ENCODE measurements around the gene LYPLAL1. TPM values are rescaled to one million over a fixed set of nuclear protein-coding genes. Genes with fewer than 3 reads are reported as not detected.
A peak's percentile ranks its signal among the peaks of the same experiment; 100 is the strongest.

LYPLAL1 gene
- total RNA-seq, 2 donors from 2014 or later: 22.4 to 32.9 TPM

DNA sequence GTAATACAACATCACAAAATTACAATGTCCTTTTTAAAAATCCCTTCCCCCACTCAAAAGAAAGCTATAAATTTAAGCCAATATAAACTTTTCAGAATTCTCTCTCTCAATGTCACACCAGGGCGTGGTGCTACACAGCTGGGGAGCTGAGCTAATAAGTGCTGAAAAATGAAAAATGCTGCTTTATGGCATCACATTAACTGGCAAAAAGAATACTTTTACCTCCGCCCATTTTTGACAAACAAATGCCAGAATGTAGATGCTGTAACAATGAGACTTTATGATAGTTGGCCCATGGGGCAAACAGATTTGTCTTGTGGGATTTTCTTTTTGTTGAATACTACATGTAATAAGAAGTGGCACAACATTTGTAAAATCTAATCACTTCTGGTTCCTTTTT, 12.7 kb upstream of the LYPLAL1 start:
- WGBS, 2 donors: 61 to 73% methylated on average over 2 of the region's 2 CpGs
- TF ChIP-seq POLR2A (IDR thresholded peaks at IDR 0.05): no peak
- TF ChIP-seq, protein P1, sequence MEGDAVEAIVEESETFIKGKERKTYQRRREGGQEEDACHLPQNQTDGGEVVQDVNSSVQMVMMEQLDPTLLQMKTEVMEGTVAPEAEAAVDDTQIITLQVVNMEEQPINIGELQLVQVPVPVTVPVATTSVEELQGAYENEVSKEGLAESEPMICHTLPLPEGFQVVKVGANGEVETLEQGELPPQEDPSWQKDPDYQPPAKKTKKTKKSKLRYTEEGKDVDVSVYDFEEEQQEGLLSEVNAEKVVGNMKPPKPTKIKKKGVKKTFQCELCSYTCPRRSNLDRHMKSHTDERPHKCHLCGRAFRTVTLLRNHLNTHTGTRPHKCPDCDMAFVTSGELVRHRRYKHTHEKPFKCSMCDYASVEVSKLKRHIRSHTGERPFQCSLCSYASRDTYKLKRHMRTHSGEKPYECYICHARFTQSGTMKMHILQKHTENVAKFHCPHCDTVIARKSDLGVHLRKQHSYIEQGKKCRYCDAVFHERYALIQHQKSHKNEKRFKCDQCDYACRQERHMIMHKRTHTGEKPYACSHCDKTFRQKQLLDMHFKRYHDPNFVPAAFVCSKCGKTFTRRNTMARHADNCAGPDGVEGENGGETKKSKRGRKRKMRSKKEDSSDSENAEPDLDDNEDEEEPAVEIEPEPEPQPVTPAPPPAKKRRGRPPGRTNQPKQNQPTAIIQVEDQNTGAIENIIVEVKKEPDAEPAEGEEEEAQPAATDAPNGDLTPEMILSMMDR (IDR thresholded peaks at IDR 0.05): no peak

DNA sequence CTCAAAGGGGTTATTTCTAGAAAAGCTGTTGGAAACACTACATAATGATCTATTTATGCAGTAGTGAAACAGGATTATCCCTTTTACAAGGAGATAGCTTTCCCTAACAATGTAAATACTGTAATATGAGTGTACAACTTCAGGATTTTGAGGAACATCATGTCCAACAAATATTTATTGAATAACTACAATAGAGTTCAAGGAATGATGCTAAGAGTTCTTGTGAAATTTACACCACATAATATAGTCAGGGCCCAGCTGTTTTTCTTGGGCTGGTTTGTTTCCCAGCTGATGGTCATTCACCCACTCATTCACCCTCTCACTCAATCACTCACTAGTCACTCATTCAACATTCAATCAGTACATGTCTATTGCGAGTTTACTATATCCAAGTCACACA, 12.3 kb upstream of the LYPLAL1 start:
- no peak overlapping the region for H3K27ac ChIP-seq
- no peaks in the 10 kb centered on the region for H3K4me1 ChIP-seq
- H3K36me3 ChIP-seq (replicated peaks in 1 of 2; ENCODE audit: insufficient read depth in 1 of 2, low read depth in 2 of 2): no peaks in the 10 kb centered on the region
- no peaks in the 10 kb centered on the region for H3K27me3 ChIP-seq
- ATAC-seq (no peak), DNase-seq (no peak)
- 93 to 95% methylated on average over 1 of the region's 1 CpG for WGBS, 2 donors
- intact Hi-C loops (cut with DNase I): no loop called here
- no peak overlapping the region for H3K4me3 ChIP-seq
- H3K9me3 ChIP-seq: no peaks in the 10 kb centered on the region
- TF ChIP-seq, protein P1 (IDR thresholded peaks at IDR 0.05): no peak
- TF ChIP-seq POLR2A (IDR thresholded peaks at IDR 0.05): no peak

More for the DNA sequence above, 12.7 kb upstream of the LYPLAL1 start:
- Histone ChIP-seq H3K9me3 (no peaks in the 10 kb centered on the region), H3K36me3 (replicated peaks in 1 of 2; ENCODE audit: insufficient read depth in 1 of 2, low read depth in 2 of 2) (no peaks in the 10 kb centered on the region), H3K4me1 (no peaks in the 10 kb centered on the region), H3K4me3 (no peak overlapping the region), H3K27me3 (no peaks in the 10 kb centered on the region), H3K27ac (no peak overlapping the region)
- ATAC-seq: no peak
- intact Hi-C loops (cut with DNase I): no loop called here
- no peak for DNase-seq

DNA sequence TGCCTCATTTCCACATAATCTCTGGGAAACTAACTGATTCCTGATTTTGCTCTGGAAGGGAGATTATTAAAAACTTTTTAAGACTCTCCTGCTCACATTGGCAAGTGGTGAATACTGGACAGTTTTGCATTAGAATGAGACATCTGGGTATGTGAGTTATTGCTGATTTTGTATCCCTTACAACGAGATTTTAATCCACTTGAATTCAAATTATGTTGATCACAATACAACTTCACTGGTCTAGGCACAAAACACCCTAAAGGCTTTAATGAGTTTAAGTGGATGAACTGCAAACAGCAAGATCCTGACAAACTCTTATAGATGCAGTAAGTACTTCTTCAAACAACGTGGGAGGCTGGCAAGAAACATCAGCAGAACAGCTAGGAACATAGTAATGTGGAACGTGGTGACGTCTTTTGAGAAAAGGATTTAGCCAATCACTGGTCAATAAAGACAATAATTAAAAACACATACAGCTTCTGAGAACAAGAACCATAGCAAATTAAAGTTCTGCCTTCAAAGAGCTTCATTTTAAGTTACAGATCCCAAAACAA, 10.2 kb upstream of the LYPLAL1 start:
- ATAC-seq: no peak
- Histone ChIP-seq H3K4me1 (no peaks in the 10 kb centered on the region), H3K27ac (no peak overlapping the region), H3K9me3 (no peaks in the 10 kb centered on the region), H3K36me3 (replicated peaks in 1 of 2; ENCODE audit: insufficient read depth in 1 of 2, low read depth in 2 of 2) (no peaks in the 10 kb centered on the region), H3K4me3 (no peak overlapping the region), H3K27me3 (no peaks in the 10 kb centered on the region)
- WGBS, 2 donors: 77 to 79% methylated on average over 4 of the region's 4 CpGs
- TF ChIP-seq POLR2A (IDR thresholded peaks at IDR 0.05): no peak
- TF ChIP-seq, protein P1 (IDR thresholded peaks at IDR 0.05): no peak
- DNase-seq: no peak
- intact Hi-C loops (cut with DNase I): no loop called here

DNA sequence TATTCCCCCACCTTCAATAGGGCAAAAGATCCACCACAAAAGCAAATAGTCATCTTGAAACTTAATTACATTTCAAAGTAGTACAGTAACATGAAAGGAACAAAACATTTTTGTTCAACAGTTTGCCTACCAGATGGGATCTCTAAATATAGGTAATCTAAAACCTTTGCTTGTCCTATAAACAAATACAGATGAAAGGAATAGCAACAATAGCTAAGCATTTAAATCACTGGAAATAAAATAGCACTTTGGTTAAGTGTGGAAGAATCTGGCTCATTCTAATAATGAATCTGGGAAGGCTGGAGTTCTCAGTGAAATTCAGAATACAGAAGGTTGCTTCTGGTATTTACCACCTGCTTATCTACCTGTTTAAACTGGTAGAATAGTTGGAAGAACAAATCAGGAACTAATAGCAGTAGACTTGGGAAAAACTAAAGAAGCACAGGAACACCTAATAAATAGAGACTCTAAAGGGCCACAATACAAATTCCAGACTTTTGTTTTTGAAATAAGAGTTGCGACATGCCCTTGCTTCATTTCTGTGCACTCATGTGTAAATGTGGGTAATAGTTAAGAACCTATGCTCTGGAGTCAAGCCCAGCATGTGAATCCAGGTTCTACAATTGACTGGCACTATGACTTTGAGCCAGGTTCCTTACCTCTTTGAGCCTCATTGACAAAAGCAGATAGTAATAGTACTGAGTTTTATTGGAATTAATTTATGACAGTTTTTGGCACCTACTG, 2.3 kb upstream of the LYPLAL1 start:
- H3K9me3 ChIP-seq: no peaks in the 10 kb centered on the region
- peak overlapping the region in 2 of 4 donors; percentile 7 to 38 for H3K27ac ChIP-seq
- H3K4me3 ChIP-seq: no peak overlapping the region
- H3K4me1 ChIP-seq: peaks cover 18% of the 10 kb centered on the region
- intact Hi-C loops (cut with DNase I): no loop called here
- no peaks in the 10 kb centered on the region for H3K36me3 ChIP-seq (replicated peaks in 1 of 2; ENCODE audit: insufficient read depth in 1 of 2, low read depth in 2 of 2)
- DNase-seq: peak in 1 of 4 donors; percentile 8
- no peak for ATAC-seq
- 59 to 60% methylated on average over 1 of the region's 1 CpG for WGBS, 2 donors
- TF ChIP-seq, protein P1 (IDR thresholded peaks at IDR 0.05): no peak
- TF ChIP-seq POLR2A (IDR thresholded peaks at IDR 0.05): no peak
- H3K27me3 ChIP-seq: no peaks in the 10 kb centered on the region
